Lung (tissue), 12 donors: Measurements from ENCODE around the gene DRD2. TPM values are rescaled to one million over a fixed set of nuclear protein-coding genes. Genes with fewer than 3 reads are reported as not detected.

Experiments
- ATAC-seq: fragments of 200-7000 bp; cut with Tn5 transposase; one replicate; pipeline ENCODE4 v1.9.1; 2020; ENCODE audit warnings: moderate number of reproducible peaks; ENCODE audit not compliant: insufficient read depth, low FRiP score
- DNase-seq, 3 donors: peaks; one replicate each; pipeline ENCODE4 v3.0.0-alpha.2; 2013 to 2017
- H3K27ac ChIP-seq, 2 donors: one replicate each; pipeline ENCODE4 v1.5.1; 2013; ENCODE audit warnings: mild to moderate bottlenecking in 2 of 2, moderate library complexity in 2 of 2, control low read depth in 1 of 2, inconsistent platforms in 1 of 2, low read depth in 1 of 2, low read length in 1 of 2
- H3K27me3 ChIP-seq, 3 donors: one replicate each; pipeline ENCODE4 v1.5.1; 2013; ENCODE audit warnings: low read length in 2 of 3; ENCODE audit not compliant: control insufficient read depth in 3 of 3, insufficient read depth in 3 of 3
- H3K36me3 ChIP-seq, 4 donors: one replicate each; pipeline ENCODE4 v1.5.1; 2013; ENCODE audit warnings: low read length in 4 of 4, mild to moderate bottlenecking in 1 of 4, moderate library complexity in 1 of 4; ENCODE audit not compliant: control insufficient read depth in 4 of 4, insufficient read depth in 4 of 4
- H3K4me1 ChIP-seq, 5 donors: one replicate each; pipeline ENCODE4 v1.5.1; 2013; ENCODE audit warnings: low read length in 5 of 5, mild to moderate bottlenecking in 2 of 5, moderate library complexity in 1 of 5; ENCODE audit not compliant: control insufficient read depth in 5 of 5, insufficient read depth in 5 of 5
- H3K4me3 ChIP-seq: one replicate; pipeline ENCODE4 v1.5.1; 2013; ENCODE audit warnings: mild to moderate bottlenecking, control low read depth, moderate library complexity
- H3K9ac ChIP-seq, 2 donors: one replicate each; pipeline ENCODE4 v1.5.1; 2013; ENCODE audit warnings: low read length in 2 of 2, control low read depth in 1 of 2; ENCODE audit not compliant: insufficient read depth in 1 of 2
- H3K9me3 ChIP-seq, 4 donors: one replicate each; pipeline ENCODE4 v1.5.1; 2013; ENCODE audit warnings: low read length in 3 of 4, mild to moderate bottlenecking in 1 of 4, moderate library complexity in 1 of 4; ENCODE audit not compliant: control insufficient read depth in 4 of 4, insufficient read depth in 3 of 4
- CTCF ChIP-seq: IDR thresholded peaks from 2 replicates; pipeline ENCODE4 v1.5.1; 2012; ENCODE audit warnings: mild to moderate bottlenecking; ENCODE audit errors: control extremely low read depth, extremely low read depth
- WGBS, 2 donors: extraction: QIAGEN DNeasy Blood & Tissue Kit; methylation state at CpG; one replicate each; pipeline ENCODE4 v1.1.7; 2013; 5-methylcytosine and 5-hydroxymethylcytosine counted together
- polyA plus RNA-seq, 2 donors: library from polyadenylated mRNA; stranded (reverse); fragments of 200-250 nt; gene quantifications; one replicate each; pipeline ENCODE4 v1.2.1, GENCODE V29; 2013
- total RNA-seq, 2 donors: library from RNA; depleted of rRNA in 1 of 2; stranded (reverse); fragments of >200 nt in 1 of 2; gene quantifications; one replicate each; pipeline ENCODE4 v1.2.1, GENCODE V29; 2014 to 2021
- donor health status: control.
- donor health status: control.
- donor health status: Bipolar disorder and iron deficiency.
- donor health status: healthy.
- donor health status: DM: yes; HTN: yes; CAD: no.

Gene DRD2
- total and polyA plus RNA-seq, 4 donors, result 0.08 to 0.28 TPM; not detected in 2

GRCh38 chr11:113484223-113484622, 9.0 kb upstream of the DRD2 start:
- DNase-seq, result no peak
- Histone ChIP-seq H3K9ac (no peak overlapping the region), H3K9me3 (peaks cover 0 to 5% (median 0%) of the 10 kb centered on the region in 4 donors), H3K4me1 (no peaks in the 10 kb centered on the region), H3K4me3 (no peak overlapping the region), H3K36me3 (no peaks in the 10 kb centered on the region), H3K27me3 (peaks cover 0 to 5% (median 0%) of the 10 kb centered on the region in 3 donors), H3K27ac (no peak overlapping the region)
- 89 to 95% methylated on average over 2 of the region's 2 CpGs for whole genome bisulfite sequencing, 2 donors
- no peak for ATAC-seq
- no peak for TF ChIP-seq CTCF

GRCh38 chr11:113481672-113482071, 6.5 kb upstream of the DRD2 start:
- no peak for DNase-seq
- H3K27ac ChIP-seq, result no peak overlapping the region
- no peaks in the 10 kb centered on the region for H3K36me3 ChIP-seq
- H3K4me3 ChIP-seq, result no peak overlapping the region
- peaks cover 0 to 5% (median 0%) of the 10 kb centered on the region in 4 donors for H3K9me3 ChIP-seq
- TF ChIP-seq CTCF, result no peak
- no peak for ATAC-seq
- H3K9ac ChIP-seq, result no peak overlapping the region
- H3K4me1 ChIP-seq, result no peaks in the 10 kb centered on the region
- 79 to 92% methylated on average over 3 of the region's 3 CpGs for WGBS, 2 donors
- H3K27me3 ChIP-seq, result peaks cover 4 to 22% (median 7%) of the 10 kb centered on the region in 3 donors

- peaks cover 0 to 8% (median 0%) of the 10 kb centered on the region in 4 donors for H3K9me3 ChIP-seq
- H3K27me3 ChIP-seq, result peaks cover 7 to 26% (median 9%) of the 10 kb centered on the region in 3 donors
- H3K27ac ChIP-seq, result no peak overlapping the region
- no peaks in the 10 kb centered on the region for H3K36me3 ChIP-seq
- DNase-seq, result no peak
- ATAC-seq, result no peak
- no peak overlapping the region for H3K4me3 ChIP-seq
- TF ChIP-seq CTCF, result no peak
- H3K4me1 ChIP-seq, result no peaks in the 10 kb centered on the region
- H3K9ac ChIP-seq, result no peak overlapping the region
These were observed 6.0 kb upstream of the DRD2 start for GRCh38 chr11:113481226-113481625.

GRCh38 chr11:113477321-113477720, 2.1 kb upstream of the DRD2 start:
- Histone ChIP-seq H3K27ac (no peak overlapping the region), H3K9me3 (peaks cover 0 to 12% (median 0%) of the 10 kb centered on the region in 4 donors), H3K27me3 (peaks cover 23 to 39% (median 29%) of the 10 kb centered on the region in 3 donors), H3K9ac (no peak overlapping the region), H3K4me3 (no peak overlapping the region), H3K4me1 (peaks cover 0 to 6% (median 0%) of the 10 kb centered on the region in 5 donors), H3K36me3 (no peaks in the 10 kb centered on the region)
- WGBS, 2 donors, result 14 to 22% methylated on average over 8 of the region's 8 CpGs
- TF ChIP-seq CTCF, result no peak
- DNase-seq (peak in 2 of 3 donors; percentile 11 to 14), ATAC-seq (no peak)
